K562 (cell line): ENCODE measurements around the gene ZBTB47. TPM values are rescaled to one million over a fixed set of nuclear protein-coding genes. Genes with fewer than 3 reads are reported as not detected.

Experiments used
- CBFA2T3 ChIP-seq: fragments of 450-650 bp; IDR thresholded peaks from 2 replicates; pipeline ENCODE4 v1.6.1; 2017
- EP300 ChIP-seq: IDR thresholded peaks from 2 replicates; pipeline ENCODE4 v1.6.1; 2012; ENCODE audit warnings: low read length, improper control_type of control experiment
- GTF3C2 ChIP-seq: IDR thresholded peaks from 3 replicates; pipeline ENCODE4 v1.6.1; 2011; ENCODE audit warnings: borderline replicate concordance, mild to moderate bottlenecking, moderate library complexity; ENCODE audit not compliant: insufficient read length; ENCODE audit errors: extremely low read depth
- HEY1 ChIP-seq: fragments of 250-450 bp; sonication (Bioruptor Pico); IDR thresholded peaks from 2 replicates; pipeline ENCODE4 v1.5.0; 2020; ENCODE audit warnings: mild to moderate bottlenecking, moderate library complexity, borderline replicate concordance
- MECOM ChIP-seq: fragments of 250-450 bp; sonication (Bioruptor Pico); IDR thresholded peaks from 2 replicates; pipeline ENCODE4 v1.8.0; 2022; ENCODE audit warnings: inconsistent platforms
- NFYB ChIP-seq: IDR thresholded peaks from 2 replicates; pipeline ENCODE4 v1.6.1; 2011; ENCODE audit warnings: mild to moderate bottlenecking, moderate library complexity; ENCODE audit not compliant: insufficient read length; ENCODE audit errors: extremely low read depth
- POLR2A ChIP-seq: fragments of 450-650 bp; conservative IDR thresholded peaks from 2 replicates; pipeline ENCODE4 v1.6.1; 2016
- SMARCE1 ChIP-seq: fragments of 450-650 bp; IDR thresholded peaks from 2 replicates; pipeline ENCODE4 v1.7.1; 2016; ENCODE audit warnings: mild to moderate bottlenecking
- STAT5B ChIP-seq: fragments of 250-450 bp; sonication (Bioruptor Pico); IDR thresholded peaks from 2 replicates; pipeline ENCODE4 v1.8.0; 2021; ENCODE audit warnings: mild to moderate bottlenecking, inconsistent platforms
- TEAD1 ChIP-seq, 2 experiments: fragments of 450-650 bp in 1 of 2; sonication (generic) in 1 of 2; formaldehyde crosslinking; IDR thresholded peaks; 2 replicates each; pipeline versions ENCODE4 v1.4.0 to v1.8.0; 2020 to 2022; ENCODE audit warnings: mild to moderate bottlenecking in 2 of 2, missing genetic modification reagents in 1 of 2
- ZNF830 ChIP-seq: fragments of 250-450 bp; sonication (Bioruptor Pico); IDR thresholded peaks from 2 replicates; pipeline ENCODE4 v1.5.0; 2021; ENCODE audit warnings: mild to moderate bottlenecking
- polyA plus RNA-seq, 8 experiments: library from polyadenylated mRNA; depleted of rRNA in 4 of 8; stranded (reverse) in 5 of 8; unstranded in 3 of 8; fragments of >200 nt; fragmentation: Nextera tagmentation in 2 of 8; fragmentation: Illumina TruSeq in 1 of 8; extraction: Ambion mirVana in 2 of 8; extraction: Trizol in 1 of 8; gene quantifications; 2 replicates each; pipeline versions ENCODE4 v1.2.1 to v1.2.3, GENCODE V29; 2011 to 2014; ENCODE audit warnings: inconsistent platforms in 1 of 8, missing spikeins in 1 of 8
- total RNA-seq, 7 experiments: library from RNA; depleted of rRNA in 6 of 7; stranded (reverse); fragments of >200 nt in 6 of 7; fragmentation: Illumina TruSeq in 2 of 7; extraction: Trizol in 2 of 7; gene quantifications; 2 replicates each; pipeline versions ENCODE4 v1.2.1 to v1.2.3, GENCODE V29; 2011 to 2021; ENCODE audit warnings: low replicate concordance in 1 of 7

Gene ZBTB47
- total and polyA plus RNA-seq, 9 of the 15 experiments (the other 6 are each of a cell fraction or from before 2014, with no cell fraction given), result 0.11 to 4.6 (median 1.7) TPM; not detected in 1

- TF ChIP-seq GTF3C2 (no peak), EP300 (no peak), ZNF830 (no peak), TEAD1 (CRISPR knock-in tag; IDR thresholded peaks at IDR 0.05) (no peak), HEY1 (CRISPR knock-in tag) (no peak), NFYB (no peak), MECOM (CRISPR knock-in tag) (no peak), POLR2A (no peak), CBFA2T3 (no peak), SMARCE1 (no peak), STAT5B (CRISPR knock-in tag) (no peak)
These were observed 41.3 kb upstream of the ZBTB47 start (continued) for GRCh38 chr3:42612217-42612616.
